Liver (tissue), 9 donors: ENCODE measurements around the gene TREH. TPM values are rescaled to one million over a fixed set of nuclear protein-coding genes. Genes with fewer than 3 reads are reported as not detected.

Experiments
- DNase-seq: peaks from one replicate; pipeline ENCODE4 v3.0.0-alpha.2; 2017; ENCODE audit warnings: low spot score
- H3K27ac ChIP-seq, 2 donors: one replicate each; pipeline ENCODE4 v1.7.0; 2013; ENCODE audit warnings: inconsistent platforms in 2 of 2, low read length in 2 of 2, control low read depth in 1 of 2, low read depth in 1 of 2, mild to moderate bottlenecking in 1 of 2
- H3K27me3 ChIP-seq, 4 donors: one replicate each; pipeline versions ENCODE4 v1.6.1 to v1.7.0; 2013; ENCODE audit warnings: low read length in 3 of 4, inconsistent platforms in 1 of 4, mild to moderate bottlenecking in 1 of 4, moderate library complexity in 1 of 4; ENCODE audit not compliant: control insufficient read depth in 4 of 4, insufficient read depth in 4 of 4
- H3K36me3 ChIP-seq, 4 donors: one replicate each; pipeline versions ENCODE4 v1.6.1 to v1.7.0; 2013; ENCODE audit warnings: low read length in 3 of 4, mild to moderate bottlenecking in 3 of 4, low read depth in 1 of 4, moderate library complexity in 1 of 4; ENCODE audit not compliant: control insufficient read depth in 4 of 4, insufficient read depth in 3 of 4
- H3K4me1 ChIP-seq, 4 donors: one replicate each; pipeline versions ENCODE4 v1.6.1 to v1.7.0; 2013; ENCODE audit warnings: low read length in 3 of 4, mild to moderate bottlenecking in 3 of 4, moderate library complexity in 1 of 4; ENCODE audit not compliant: control insufficient read depth in 4 of 4, insufficient read depth in 4 of 4
- H3K4me3 ChIP-seq, 3 donors: one replicate each; pipeline versions ENCODE4 v1.6.1 to v1.7.0; 2013; ENCODE audit warnings: low read length in 3 of 3, control low read depth in 1 of 3, low read depth in 1 of 3, mild to moderate bottlenecking in 1 of 3
- H3K9ac ChIP-seq, 2 donors: one replicate each; pipeline ENCODE4 v1.7.0; 2013; ENCODE audit warnings: low read length in 2 of 2, mild to moderate bottlenecking in 2 of 2, moderate library complexity in 2 of 2, control low read depth in 1 of 2, low read depth in 1 of 2
- H3K9me3 ChIP-seq, 4 donors: one replicate each; pipeline versions ENCODE4 v1.6.1 to v1.7.0; 2013; ENCODE audit warnings: low read length in 3 of 4; ENCODE audit not compliant: control insufficient read depth in 4 of 4
- ATF3 ChIP-seq: IDR thresholded peaks from 2 replicates; pipeline ENCODE4 v1.6.1; 2016; ENCODE audit warnings: antibody characterized with exemption
- CTCF ChIP-seq: fragments of 150-350 bp; IDR thresholded peaks from 2 replicates; pipeline ENCODE4 v1.5.1; 2017; ENCODE audit warnings: improper control_type of control experiment, low read depth, low read length; ENCODE audit not compliant: missing input control
- EGR1 ChIP-seq, 2 donors: IDR thresholded peaks; 2 replicates each; pipeline ENCODE4 v1.6.1; 2016 to 2018; ENCODE audit warnings: antibody characterized with exemption in 2 of 2, low read depth in 2 of 2
- FOXA1 ChIP-seq: IDR thresholded peaks from 2 replicates; pipeline ENCODE4 v1.6.1; 2016; ENCODE audit warnings: antibody characterized with exemption
- FOXA2 ChIP-seq: IDR thresholded peaks from 2 replicates; pipeline ENCODE4 v1.6.1; 2016; ENCODE audit warnings: antibody characterized with exemption
- GABPA ChIP-seq, 2 donors: IDR thresholded peaks in 1 of 2; conservative IDR thresholded peaks in 1 of 2; 2 replicates each; pipeline ENCODE4 v1.6.1; 2016; ENCODE audit warnings: antibody characterized with exemption in 2 of 2, mild to moderate bottlenecking in 1 of 2, moderate library complexity in 1 of 2
- HNF4A ChIP-seq, 2 donors: conservative IDR thresholded peaks; 2 replicates each; pipeline ENCODE4 v1.6.1; 2016; ENCODE audit warnings: antibody characterized with exemption in 2 of 2, mild to moderate bottlenecking in 2 of 2
- HNF4G ChIP-seq: IDR thresholded peaks from 2 replicates; pipeline ENCODE4 v1.6.1; 2016; ENCODE audit warnings: antibody characterized with exemption
- JUND ChIP-seq, 2 donors: IDR thresholded peaks; 2 replicates each; pipeline ENCODE4 v1.6.1; 2016; ENCODE audit warnings: antibody characterized with exemption in 2 of 2
- MAX ChIP-seq: IDR thresholded peaks from 2 replicates; pipeline ENCODE4 v1.6.1; 2016; ENCODE audit warnings: antibody characterized with exemption
- NR2F2 ChIP-seq: IDR thresholded peaks from 2 replicates; pipeline ENCODE4 v1.6.1; 2016; ENCODE audit warnings: antibody characterized with exemption
- RAD21 ChIP-seq, 2 donors: IDR thresholded peaks; 2 replicates each; pipeline ENCODE4 v1.6.1; 2016; ENCODE audit warnings: antibody characterized with exemption in 2 of 2, mild to moderate bottlenecking in 2 of 2
- REST ChIP-seq: IDR thresholded peaks from 2 replicates; pipeline ENCODE4 v1.6.1; 2016; ENCODE audit warnings: antibody characterized with exemption, mild to moderate bottlenecking
- SP1 ChIP-seq: IDR thresholded peaks from 2 replicates; pipeline ENCODE4 v1.6.1; 2018; ENCODE audit warnings: antibody characterized with exemption, mild to moderate bottlenecking
- TAF1 ChIP-seq: conservative IDR thresholded peaks from 2 replicates; pipeline ENCODE4 v1.6.1; 2016; ENCODE audit warnings: antibody characterized with exemption, mild to moderate bottlenecking
- YY1 ChIP-seq: IDR thresholded peaks from 2 replicates; pipeline ENCODE4 v1.6.1; 2016; ENCODE audit warnings: antibody characterized with exemption, mild to moderate bottlenecking
- whole genome bisulfite sequencing: extraction: QIAGEN DNeasy Blood & Tissue Kit; methylation state at CpG from one replicate; pipeline ENCODE4 v1.1.7; 2013; 5-methylcytosine and 5-hydroxymethylcytosine counted together
- polyA plus RNA-seq, 2 donors: library from polyadenylated mRNA; stranded (reverse) in 1 of 2; unstranded in 1 of 2; fragments of 200-250 nt in 1 of 2; fragments of >200 nt in 1 of 2; fragmentation: Nextera tagmentation in 1 of 2; extraction: Ambion mirVana in 1 of 2; gene quantifications; one replicate each; pipeline versions ENCODE4 v1.2.1 to v1.2.3, GENCODE V29; 2013 to 2015
- total RNA-seq, 2 donors: library from RNA; depleted of rRNA; stranded (reverse); fragments of >200 nt; gene quantifications; one replicate each; pipeline ENCODE4 v1.2.3, GENCODE V29; 2014
- TF ChIP-seq, protein P1 (sequence below): IDR thresholded peaks from 2 replicates; pipeline ENCODE4 v1.6.1; 2016; ENCODE audit warnings: antibody characterized with exemption
- donor health status: healthy.
- donor health status: healthy.
- donor health status: healthy.
- donor health status: healthy.
- donor health status: healthy.

Gene TREH
- total and polyA plus RNA-seq, 4 donors: 0.50 to 1.2 (median 0.84) TPM; not detected in 1

GRCh38 chr11:118655486-118656190 lies 23.8 kb downstream of the TREH start:
- Histone ChIP-seq H3K36me3 (peaks cover 0 to under 1% (median 0%) of the 10 kb centered on the region in 4 donors), H3K9me3 (no peaks in the 10 kb centered on the region), H3K4me3 (no peak overlapping the region), H3K27me3 (no peaks in the 10 kb centered on the region), H3K27ac (no peak overlapping the region), H3K4me1 (peaks cover 0 to 7% (median 5%) of the 10 kb centered on the region in 4 donors), H3K9ac (no peak overlapping the region)
- TF ChIP-seq TAF1 (no peak), JUND (IDR thresholded peaks at IDR 0.05) (no peak), FOXA2 (no peak), FOXA1 (no peak), RAD21 (IDR thresholded peaks at IDR 0.05) (no peak), HNF4A (conservative IDR thresholded peaks at IDR 0.05) (no peak), GABPA (IDR thresholded peaks at IDR 0.05 in 1 of 2, conservative IDR thresholded peaks at IDR 0.05 in 1 of 2) (no peak), ATF3 (no peak), REST (no peak), MAX (no peak), SP1 (no peak), NR2F2 (no peak), YY1 (no peak), HNF4G (no peak), EGR1 (IDR thresholded peaks at IDR 0.05; ENCODE audit: low read depth in 2 of 2) (no peak), CTCF (no peak)
- TF ChIP-seq, protein P1, sequence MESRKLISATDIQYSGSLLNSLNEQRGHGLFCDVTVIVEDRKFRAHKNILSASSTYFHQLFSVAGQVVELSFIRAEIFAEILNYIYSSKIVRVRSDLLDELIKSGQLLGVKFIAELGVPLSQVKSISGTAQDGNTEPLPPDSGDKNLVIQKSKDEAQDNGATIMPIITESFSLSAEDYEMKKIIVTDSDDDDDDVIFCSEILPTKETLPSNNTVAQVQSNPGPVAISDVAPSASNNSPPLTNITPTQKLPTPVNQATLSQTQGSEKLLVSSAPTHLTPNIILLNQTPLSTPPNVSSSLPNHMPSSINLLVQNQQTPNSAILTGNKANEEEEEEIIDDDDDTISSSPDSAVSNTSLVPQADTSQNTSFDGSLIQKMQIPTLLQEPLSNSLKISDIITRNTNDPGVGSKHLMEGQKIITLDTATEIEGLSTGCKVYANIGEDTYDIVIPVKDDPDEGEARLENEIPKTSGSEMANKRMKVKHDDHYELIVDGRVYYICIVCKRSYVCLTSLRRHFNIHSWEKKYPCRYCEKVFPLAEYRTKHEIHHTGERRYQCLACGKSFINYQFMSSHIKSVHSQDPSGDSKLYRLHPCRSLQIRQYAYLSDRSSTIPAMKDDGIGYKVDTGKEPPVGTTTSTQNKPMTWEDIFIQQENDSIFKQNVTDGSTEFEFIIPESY: no peak
- 93% methylated on average over 7 of the region's 7 CpGs for WGBS
- no peak for DNase-seq
